ENCODE results near the gene EFCAB14.

DNA sequence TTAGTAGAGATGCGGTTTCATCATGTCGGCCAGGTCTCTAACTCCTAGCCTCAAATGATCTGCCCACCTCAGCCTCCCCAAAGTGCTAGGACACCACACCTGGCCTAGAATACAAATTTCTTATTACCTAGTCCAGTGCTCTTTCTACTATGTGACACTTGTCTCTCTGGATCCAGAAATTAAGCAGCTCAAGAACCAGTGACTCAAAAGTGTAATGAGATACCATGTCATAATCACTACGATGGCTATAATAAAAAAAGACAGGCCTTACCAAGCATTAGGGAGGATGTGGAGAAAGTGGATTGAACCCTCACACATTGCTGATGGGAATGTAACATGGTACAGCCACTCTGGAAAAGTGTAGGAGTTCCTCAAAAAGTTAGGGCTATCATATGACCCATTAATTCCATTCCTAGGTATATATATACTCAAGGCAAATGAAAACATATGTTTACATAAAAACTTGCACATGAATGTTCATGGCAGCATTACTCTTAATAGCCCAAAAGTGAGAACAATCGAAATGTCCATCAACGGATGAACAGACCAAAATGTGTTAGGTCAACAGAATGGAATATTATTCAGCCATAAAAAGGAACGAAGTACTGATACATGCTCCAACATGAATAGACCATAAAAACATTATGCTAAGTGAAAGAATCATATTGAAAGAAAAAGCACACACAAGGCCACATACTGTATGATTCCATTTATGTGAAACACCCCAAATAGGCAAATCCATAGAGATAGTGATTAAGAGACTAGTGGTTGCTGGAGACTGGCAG lies 38.9 kb downstream of the EFCAB14 start:
- TF ChIP-seq EZH2 (IDR thresholded peaks at IDR 0.05; ENCODE audit: low read depth) (no peak), CTCF (conservative IDR thresholded peaks at IDR 0.05) (no peak)

Data from PC-9 (cell line).